ENCODE results near the gene CRLF2.

The CRLF2 gene

DNA sequence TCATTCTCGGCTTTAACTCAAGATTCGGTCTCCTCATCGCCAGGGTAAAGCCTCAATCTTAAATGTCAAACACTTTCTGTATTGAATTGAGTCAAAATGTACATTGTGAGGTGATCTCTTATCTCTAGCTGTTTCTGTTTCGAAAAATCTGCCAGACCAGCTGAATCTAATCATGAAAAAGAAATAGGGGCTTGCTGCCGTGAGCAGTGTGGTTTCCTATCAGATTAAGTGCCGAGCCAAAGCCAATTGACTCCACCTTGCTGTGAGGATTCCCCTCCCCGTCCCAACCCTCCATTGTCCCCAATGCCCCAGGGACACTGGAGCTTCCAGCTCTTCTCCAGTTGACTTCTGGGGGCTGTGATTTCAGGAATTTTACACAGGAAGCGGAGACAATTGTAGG lies 12.5 kb upstream of the CRLF2 start:
- TF ChIP-seq EZH2phosphoT487 (IDR thresholded peaks at IDR 0.05; ENCODE audit: borderline replicate concordance), result no peak
- TF ChIP-seq, protein P1, sequence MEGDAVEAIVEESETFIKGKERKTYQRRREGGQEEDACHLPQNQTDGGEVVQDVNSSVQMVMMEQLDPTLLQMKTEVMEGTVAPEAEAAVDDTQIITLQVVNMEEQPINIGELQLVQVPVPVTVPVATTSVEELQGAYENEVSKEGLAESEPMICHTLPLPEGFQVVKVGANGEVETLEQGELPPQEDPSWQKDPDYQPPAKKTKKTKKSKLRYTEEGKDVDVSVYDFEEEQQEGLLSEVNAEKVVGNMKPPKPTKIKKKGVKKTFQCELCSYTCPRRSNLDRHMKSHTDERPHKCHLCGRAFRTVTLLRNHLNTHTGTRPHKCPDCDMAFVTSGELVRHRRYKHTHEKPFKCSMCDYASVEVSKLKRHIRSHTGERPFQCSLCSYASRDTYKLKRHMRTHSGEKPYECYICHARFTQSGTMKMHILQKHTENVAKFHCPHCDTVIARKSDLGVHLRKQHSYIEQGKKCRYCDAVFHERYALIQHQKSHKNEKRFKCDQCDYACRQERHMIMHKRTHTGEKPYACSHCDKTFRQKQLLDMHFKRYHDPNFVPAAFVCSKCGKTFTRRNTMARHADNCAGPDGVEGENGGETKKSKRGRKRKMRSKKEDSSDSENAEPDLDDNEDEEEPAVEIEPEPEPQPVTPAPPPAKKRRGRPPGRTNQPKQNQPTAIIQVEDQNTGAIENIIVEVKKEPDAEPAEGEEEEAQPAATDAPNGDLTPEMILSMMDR (conservative IDR thresholded peaks at IDR 0.05; ENCODE audit: low read length), result no peak
- Histone ChIP-seq H3K4me2 (ENCODE audit: low read depth, low read length, poor library complexity, severe bottlenecking) (no peak overlapping the region), H2AFZ (ENCODE audit: low read length) (no peak overlapping the region)

DNA sequence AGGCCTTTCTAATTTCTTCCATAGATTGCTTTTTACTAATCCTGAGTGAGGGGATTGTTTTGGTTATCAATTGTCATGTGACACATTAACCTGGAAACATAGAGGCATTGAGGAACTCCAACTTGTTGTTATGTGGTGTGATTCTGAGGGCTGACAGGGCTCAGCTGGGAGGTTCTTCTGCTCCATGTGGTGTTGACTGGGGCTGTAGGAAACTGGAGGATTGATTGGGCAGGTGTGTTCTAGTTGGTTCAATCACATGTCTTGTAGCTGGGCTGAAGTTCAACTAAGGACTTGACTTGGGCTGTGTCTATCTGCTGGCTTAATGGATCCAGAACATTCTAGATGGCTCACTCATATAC lies 10.8 kb upstream of the CRLF2 start:
- TF ChIP-seq, protein P1 (conservative IDR thresholded peaks at IDR 0.05; ENCODE audit: low read length), result no peak
- no peak for TF ChIP-seq EZH2phosphoT487 (IDR thresholded peaks at IDR 0.05; ENCODE audit: borderline replicate concordance)
- H3K4me3 ChIP-seq (ENCODE audit: low read length, poor library complexity, severe bottlenecking), result no peak overlapping the region
- H3K27me3 ChIP-seq (ENCODE audit: insufficient read depth, low read length, poor library complexity, severe bottlenecking), result no peaks in the 10 kb centered on the region
- H3F3A ChIP-seq (ENCODE audit: low read depth), result no peaks in the 10 kb centered on the region
- H3K36me3 ChIP-seq (ENCODE audit: insufficient read depth, low read length), result no peaks in the 10 kb centered on the region
- H3K9me3 ChIP-seq (ENCODE audit: insufficient read depth, low read depth, low read length), result no peaks in the 10 kb centered on the region
- H3K4me1 ChIP-seq (ENCODE audit: insufficient read depth, low read length, poor library complexity, severe bottlenecking), result no peaks in the 10 kb centered on the region
- no peaks in the 10 kb centered on the region for H4K20me1 ChIP-seq (ENCODE audit: insufficient read depth, low read length, poor library complexity, severe bottlenecking)
- no peaks in the 10 kb centered on the region for H3K79me2 ChIP-seq (ENCODE audit: insufficient read depth, low read length)
- no peak overlapping the region for H3K9ac ChIP-seq (ENCODE audit: low read depth, low read length, poor library complexity, severe bottlenecking)
- no peak overlapping the region for H2AFZ ChIP-seq (ENCODE audit: low read length)
- no peaks in the 10 kb centered on the region for H3K9me2 ChIP-seq (replicated peaks; ENCODE audit: low read depth, low read length)
- no peak overlapping the region for H3K4me2 ChIP-seq (ENCODE audit: low read depth, low read length, poor library complexity, severe bottlenecking)

More for the DNA sequence above, 12.5 kb upstream of the CRLF2 start:
- H3K4me3 ChIP-seq (ENCODE audit: low read length, poor library complexity, severe bottlenecking), result no peak overlapping the region
- no peaks in the 10 kb centered on the region for H3K79me2 ChIP-seq (ENCODE audit: insufficient read depth, low read length)
- no peaks in the 10 kb centered on the region for H3K36me3 ChIP-seq (ENCODE audit: insufficient read depth, low read length)
- no peaks in the 10 kb centered on the region for H3F3A ChIP-seq (ENCODE audit: low read depth)
- H4K20me1 ChIP-seq (ENCODE audit: insufficient read depth, low read length, poor library complexity, severe bottlenecking), result no peaks in the 10 kb centered on the region
- H3K9ac ChIP-seq (ENCODE audit: low read depth, low read length, poor library complexity, severe bottlenecking), result no peak overlapping the region
- no peaks in the 10 kb centered on the region for H3K27me3 ChIP-seq (ENCODE audit: insufficient read depth, low read length, poor library complexity, severe bottlenecking)
- no peaks in the 10 kb centered on the region for H3K4me1 ChIP-seq (ENCODE audit: insufficient read depth, low read length, poor library complexity, severe bottlenecking)
- H3K9me2 ChIP-seq (replicated peaks; ENCODE audit: low read depth, low read length), result no peaks in the 10 kb centered on the region
- no peaks in the 10 kb centered on the region for H3K9me3 ChIP-seq (ENCODE audit: insufficient read depth, low read depth, low read length)

DNA sequence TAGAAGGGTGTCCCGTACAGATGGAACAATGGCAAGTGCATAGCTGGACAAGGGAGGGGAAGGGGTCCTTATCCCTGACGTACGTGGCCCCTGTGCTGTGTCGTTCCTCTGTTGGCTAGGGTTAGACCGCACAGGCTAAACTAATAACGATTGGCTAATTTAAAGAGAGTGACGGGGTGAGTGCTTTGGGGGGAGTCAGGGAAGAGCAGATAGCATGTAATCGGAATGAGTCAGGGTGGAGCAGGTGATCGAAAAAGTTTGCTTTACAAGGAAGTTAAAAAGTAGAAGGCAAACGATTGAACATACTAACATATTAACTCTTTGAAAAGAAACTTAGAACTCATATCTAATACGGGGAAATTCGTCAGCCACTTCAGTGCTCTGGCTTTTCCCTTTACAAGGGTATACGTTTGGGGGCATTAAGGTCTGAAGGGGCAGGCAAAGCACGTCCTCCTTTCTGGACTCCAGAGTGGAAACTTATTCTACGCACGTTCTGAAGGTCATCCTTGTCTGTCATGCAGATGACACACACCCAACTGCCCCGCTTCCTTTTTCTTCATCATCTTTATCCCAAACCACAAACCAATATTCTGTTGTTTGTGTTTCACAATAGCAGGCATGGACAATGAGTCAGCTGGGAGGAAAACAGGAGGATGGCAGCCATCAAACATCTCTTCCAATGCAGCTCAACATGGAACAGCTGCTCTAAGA lies 10.2 kb upstream of the CRLF2 start:
- H3K4me2 ChIP-seq (ENCODE audit: low read depth, low read length, poor library complexity, severe bottlenecking), result no peak overlapping the region

More for the DNA sequence above, 10.2 kb upstream of the CRLF2 start:
- TF ChIP-seq EZH2phosphoT487 (IDR thresholded peaks at IDR 0.05; ENCODE audit: borderline replicate concordance), result no peak
- TF ChIP-seq, protein P1 (conservative IDR thresholded peaks at IDR 0.05; ENCODE audit: low read length), result no peak
- no peaks in the 10 kb centered on the region for H3K36me3 ChIP-seq (ENCODE audit: insufficient read depth, low read length)
- H2AFZ ChIP-seq (ENCODE audit: low read length), result no peak overlapping the region
- H3K4me1 ChIP-seq (ENCODE audit: insufficient read depth, low read length, poor library complexity, severe bottlenecking), result no peaks in the 10 kb centered on the region
- no peak overlapping the region for H3K4me3 ChIP-seq (ENCODE audit: low read length, poor library complexity, severe bottlenecking)
- H4K20me1 ChIP-seq (ENCODE audit: insufficient read depth, low read length, poor library complexity, severe bottlenecking), result no peaks in the 10 kb centered on the region
- no peaks in the 10 kb centered on the region for H3K27me3 ChIP-seq (ENCODE audit: insufficient read depth, low read length, poor library complexity, severe bottlenecking)
- H3K79me2 ChIP-seq (ENCODE audit: insufficient read depth, low read length), result no peaks in the 10 kb centered on the region
- no peaks in the 10 kb centered on the region for H3K9me3 ChIP-seq (ENCODE audit: insufficient read depth, low read depth, low read length)
- no peak overlapping the region for H3K9ac ChIP-seq (ENCODE audit: low read depth, low read length, poor library complexity, severe bottlenecking)
- H3K9me2 ChIP-seq (replicated peaks; ENCODE audit: low read depth, low read length), result no peaks in the 10 kb centered on the region
- H3F3A ChIP-seq (ENCODE audit: low read depth), result no peaks in the 10 kb centered on the region

Measured in Loucy (cell line).